ENCODE data around the gene SPO11. TPM values are rescaled to one million over a fixed set of nuclear protein-coding genes. Genes with fewer than 3 reads are reported as not detected.

The SPO11 gene
- not detected for polyA plus RNA-seq (ENCODE audit: insufficient read length in 4 of 4)

DNA sequence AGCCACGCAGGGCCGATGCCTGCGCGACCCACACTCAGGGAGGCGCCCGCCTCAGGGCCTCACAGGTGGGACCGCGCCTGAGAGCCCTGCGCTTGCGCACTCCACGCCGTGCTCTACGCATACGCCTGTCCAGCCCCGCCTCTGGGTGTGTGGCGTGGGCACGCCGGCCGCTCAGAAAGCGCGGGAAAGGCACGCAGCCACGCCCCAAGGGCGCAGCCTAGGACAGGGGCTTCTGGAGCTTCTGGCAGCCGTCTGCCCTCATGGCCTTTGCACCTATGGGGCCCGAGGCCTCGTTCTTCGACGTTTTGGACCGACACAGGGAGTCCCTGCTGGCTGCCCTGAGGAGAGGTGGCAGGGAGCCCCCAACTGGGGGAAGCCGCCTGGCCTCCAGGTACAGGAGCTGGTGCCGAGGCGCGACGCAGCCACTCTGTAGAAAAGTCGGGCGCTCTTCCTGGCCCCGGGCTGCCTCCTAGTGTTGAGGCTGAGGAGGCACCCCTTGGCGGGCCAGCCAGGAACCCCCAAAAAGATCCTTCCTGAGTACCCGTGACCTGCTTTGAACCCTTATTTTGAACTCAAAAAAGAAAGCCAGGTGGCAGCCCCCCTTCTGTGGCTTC is at the start of gene SPO11:
SPO11 (plus strand) TSS at position 196 of the 614 bp plus-strand sequence; CDS start at position 261, 65 bp downstream.
- DNase-seq (ENCODE audit: low read depth in 4 of 4, low spot score in 2 of 4) = no peak

- DNase-seq (ENCODE audit: low read depth in 4 of 4, low spot score in 2 of 4) = no peak
These were observed 49.4 kb upstream of the SPO11 start for GRCh38 chr20:57280221-57280620.

GRCh38 chr20:57281900-57282299 is 47.7 kb upstream of the SPO11 start:
- DNase-seq (ENCODE audit: low read depth in 4 of 4, low spot score in 2 of 4) = no peak

GRCh38 chr20:57282670-57283361 is 46.8 kb upstream of the SPO11 start:
- DNase-seq (ENCODE audit: low read depth in 4 of 4, low spot score in 2 of 4) = no peak

DNA sequence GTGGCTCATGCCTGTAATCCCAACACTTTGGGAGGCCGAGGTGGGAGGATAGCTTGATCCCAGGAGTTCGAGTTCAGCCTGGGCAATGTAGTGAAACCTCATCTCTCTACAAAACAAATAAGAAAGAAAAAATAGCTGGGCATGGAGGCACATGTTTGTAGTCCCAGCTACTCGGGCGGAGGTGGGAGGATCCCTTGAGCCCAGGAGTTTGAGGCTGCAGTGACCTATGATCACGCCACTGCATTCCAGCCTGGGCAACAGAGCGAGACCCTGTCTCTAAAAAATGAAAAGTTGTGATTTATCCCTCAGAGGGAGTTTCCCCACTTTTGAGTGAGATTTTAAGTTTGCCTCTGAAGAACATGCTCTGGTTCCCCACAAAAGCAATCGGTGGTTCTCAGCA is 45.7 kb upstream of the SPO11 start:
- DNase-seq (ENCODE audit: low read depth in 4 of 4, low spot score in 2 of 4) = no peak

GRCh38 chr20:57287007-57287880 is 42.4 kb upstream of the SPO11 start:
- no peak for DNase-seq (ENCODE audit: low read depth in 4 of 4, low spot score in 2 of 4)

DNA sequence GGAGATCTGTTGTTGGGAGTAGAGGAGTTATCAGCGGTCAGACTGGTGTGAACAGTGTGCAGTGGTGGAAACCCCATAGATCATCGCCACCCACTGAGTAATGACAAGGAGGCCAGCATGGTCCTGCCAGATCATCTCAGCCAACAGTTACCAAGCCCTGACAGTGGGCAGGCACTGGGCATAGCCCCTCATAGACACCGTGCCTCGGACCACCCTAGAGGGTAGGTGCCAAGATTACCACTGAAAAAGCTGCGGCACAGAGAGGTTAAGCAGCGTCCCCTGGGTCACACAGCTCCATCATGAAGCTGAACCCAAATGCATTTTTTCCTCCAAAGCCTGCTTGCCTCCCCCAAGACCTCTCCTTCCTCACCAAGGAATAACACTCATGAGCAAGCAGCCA is 41.7 kb upstream of the SPO11 start:
- no peak for DNase-seq (ENCODE audit: low read depth in 4 of 4, low spot score in 2 of 4)

GRCh38 chr20:57288651-57289277 is 40.8 kb upstream of the SPO11 start:
- no peak for DNase-seq (ENCODE audit: low read depth in 4 of 4, low spot score in 2 of 4)

- no peak for DNase-seq (ENCODE audit: low read depth in 4 of 4, low spot score in 2 of 4)
These were observed 40.0 kb upstream of the SPO11 start for GRCh38 chr20:57289391-57290177.

GRCh38 chr20:57290178-57290484 is 39.5 kb upstream of the SPO11 start:
- DNase-seq (ENCODE audit: low read depth in 4 of 4, low spot score in 2 of 4) = no peak

DNA sequence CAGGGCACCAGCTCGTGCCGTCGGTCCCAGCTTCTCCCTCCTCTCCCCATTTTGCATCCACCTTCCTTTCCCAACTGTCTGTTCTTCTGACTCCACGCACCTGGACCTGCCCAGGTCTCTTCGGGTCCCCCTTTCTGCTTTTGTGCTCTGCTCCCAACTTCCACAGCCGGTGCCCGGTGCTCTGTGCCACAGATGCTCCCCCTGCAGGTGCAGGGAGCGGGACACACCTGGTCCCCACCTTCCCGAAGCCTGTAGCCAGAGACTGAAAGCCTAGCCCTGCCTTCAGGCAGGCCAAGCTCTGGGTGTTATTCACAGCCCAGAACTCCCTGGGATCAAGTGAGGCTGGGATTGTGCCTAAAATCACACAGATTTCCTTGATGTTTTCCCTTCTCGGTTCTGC is 38.6 kb upstream of the SPO11 start:
- DNase-seq (ENCODE audit: low read depth in 4 of 4, low spot score in 2 of 4) = no peak

DNA sequence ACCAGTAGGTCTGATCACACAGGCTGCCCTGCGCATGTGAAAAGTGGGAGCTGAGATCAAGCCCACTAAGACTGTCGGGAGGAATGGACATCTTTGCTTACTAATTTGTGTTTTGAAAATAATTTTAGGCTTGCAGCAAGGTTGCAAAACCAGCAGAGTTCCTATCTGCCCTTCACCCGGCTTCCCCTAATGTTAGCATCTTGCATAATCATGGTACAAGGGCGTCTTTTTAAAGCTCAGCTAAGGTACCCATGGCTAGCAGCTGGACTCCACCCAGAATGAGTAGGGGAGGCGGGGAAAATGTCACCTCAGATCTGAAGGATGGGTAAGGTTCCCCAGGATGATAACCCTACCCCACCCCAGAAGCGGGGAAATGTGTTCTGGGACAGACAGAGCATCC is 37.9 kb upstream of the SPO11 start:
- no peak for DNase-seq (ENCODE audit: low read depth in 4 of 4, low spot score in 2 of 4)

GRCh38 chr20:57292611-57293010 is 37.0 kb upstream of the SPO11 start:
- DNase-seq (ENCODE audit: low read depth in 4 of 4, low spot score in 2 of 4) = no peak

DNA sequence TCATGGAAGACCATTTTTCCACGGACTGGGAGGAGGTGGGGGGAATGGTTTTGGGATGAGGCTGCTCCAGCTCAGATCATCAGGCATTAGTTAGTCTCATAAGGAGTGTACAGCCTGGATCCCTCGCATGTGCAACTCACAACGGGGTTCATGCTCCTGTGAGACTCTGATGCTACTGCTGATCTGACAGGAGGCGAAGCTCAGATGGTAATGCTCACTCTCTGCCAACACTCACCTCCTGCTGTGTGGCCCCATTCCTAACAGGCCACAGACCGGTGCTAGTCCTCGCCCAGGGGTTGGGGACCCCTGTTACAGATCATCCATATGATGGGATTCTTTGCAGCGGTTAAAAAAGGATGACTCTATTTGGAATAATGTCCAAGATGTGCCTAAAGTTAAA is 35.6 kb upstream of the SPO11 start:
- DNase-seq (ENCODE audit: low read depth in 4 of 4, low spot score in 2 of 4) = no peak

- no peak for DNase-seq (ENCODE audit: low read depth in 4 of 4, low spot score in 2 of 4)
These were observed 35.1 kb upstream of the SPO11 start for GRCh38 chr20:57294550-57294949.

GRCh38 chr20:57298457-57298856 is 31.1 kb upstream of the SPO11 start:
- DNase-seq (ENCODE audit: low read depth in 4 of 4, low spot score in 2 of 4) = no peak

- no peak for DNase-seq (ENCODE audit: low read depth in 4 of 4, low spot score in 2 of 4)
These were observed 28.6 kb upstream of the SPO11 start for GRCh38 chr20:57301026-57301425.

DNA sequence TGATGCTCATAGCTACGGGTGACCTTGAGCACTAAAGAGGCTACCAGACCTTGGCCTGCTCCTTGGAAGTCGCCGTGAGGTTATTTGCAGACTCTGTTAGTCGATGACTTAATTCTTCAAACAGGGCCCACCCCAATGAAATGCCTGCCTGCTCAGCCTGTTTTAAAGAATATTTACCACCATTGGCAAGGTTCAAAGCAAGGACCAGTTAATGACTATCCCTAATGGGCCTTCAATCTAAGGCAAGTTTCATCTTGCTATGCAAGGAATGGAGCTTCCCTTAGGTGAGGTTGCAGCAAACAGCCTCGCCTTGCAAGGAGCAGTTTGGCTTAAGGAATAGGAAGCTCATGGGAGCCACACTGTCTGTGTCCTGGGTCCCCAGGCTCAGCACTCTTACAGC is 22.9 kb upstream of the SPO11 start:
- DNase-seq (ENCODE audit: low read depth in 4 of 4, low spot score in 2 of 4) = no peak

DNA sequence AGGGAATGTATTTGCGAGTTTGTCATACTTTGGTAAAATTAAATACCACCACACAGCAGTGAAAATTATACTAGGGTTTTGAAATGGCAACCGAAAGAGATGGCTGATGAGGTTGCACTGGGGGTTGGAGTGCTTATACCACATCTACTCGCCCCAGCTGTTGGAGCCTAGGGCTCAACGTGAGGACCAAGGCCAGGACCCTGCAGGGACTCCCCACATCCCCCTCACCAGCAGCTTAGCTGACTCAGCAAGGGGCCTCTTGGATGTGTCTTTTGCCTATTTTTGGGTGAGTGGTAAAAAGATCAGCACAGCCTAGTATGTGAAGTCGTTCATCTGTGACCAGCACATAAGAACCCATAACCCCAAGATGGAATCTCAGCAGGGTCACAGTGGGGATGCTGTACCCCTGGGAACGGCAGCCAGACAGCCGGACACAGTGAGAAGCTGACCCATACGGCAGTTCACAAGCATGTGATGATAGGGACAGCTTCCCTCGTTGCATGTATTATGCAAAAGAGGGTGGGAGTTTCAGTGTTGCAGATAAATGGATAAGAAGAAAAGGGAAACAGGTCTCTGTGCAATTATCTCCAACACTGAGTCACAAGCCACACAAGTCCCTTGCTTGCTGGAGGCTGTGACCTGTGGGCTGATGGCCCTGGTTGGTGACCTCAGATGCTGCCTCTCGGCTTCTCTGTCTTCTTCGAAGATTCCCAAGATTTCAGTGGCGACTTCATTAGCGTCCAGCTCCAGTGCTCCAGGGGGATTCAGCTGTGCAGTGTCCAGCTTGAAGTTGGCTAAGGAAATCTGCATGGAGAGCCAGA is 20.9 kb upstream of the SPO11 start:
- DNase-seq (ENCODE audit: low read depth in 4 of 4, low spot score in 2 of 4) = no peak

Measured in left renal cortex interstitium (tissue), 4 donors.